GM12891 (cell line): ENCODE results near the gene EXOSC2.
A peak's percentile ranks its signal among the peaks of the same experiment; 100 is the strongest.

Experiments used
- DNase-seq: peaks from one replicate; pipeline ENCODE4 v3.0.0; 2011; ENCODE audit warnings: low spot score; ENCODE audit not compliant: insufficient read length
- FAIRE-seq: peaks from 2 replicates; lab custom pipeline; 2011; peaks lifted over from hg19 to GRCh38; lab: Jason Lieb, UNC
- PAX5 ChIP-seq: IDR thresholded peaks from 2 replicates; pipeline ENCODE4 v1.6.1; 2011; ENCODE audit warnings: low read length, moderate library complexity, mild to moderate bottlenecking; ENCODE audit not compliant: insufficient read depth, severe bottlenecking
- POLR2A ChIP-seq: IDR thresholded peaks from 2 replicates; pipeline ENCODE4 v1.6.1; 2011; ENCODE audit warnings: low read depth, low read length, control low read depth
- POLR2AphosphoS5 ChIP-seq: IDR thresholded peaks from 2 replicates; pipeline ENCODE4 v1.6.1; 2011; ENCODE audit warnings: low read depth, low read length, control low read depth
- POU2F2 ChIP-seq: IDR thresholded peaks from 2 replicates; pipeline ENCODE4 v1.6.1; 2011; ENCODE audit warnings: low read depth, mild to moderate bottlenecking, control low read depth, low read length, moderate library complexity
- SPI1 ChIP-seq: IDR thresholded peaks from 2 replicates; pipeline ENCODE4 v1.6.1; 2011; ENCODE audit warnings: low read depth, low read length, control low read depth
- TAF1 ChIP-seq: IDR thresholded peaks from 2 replicates; pipeline ENCODE4 v1.6.1; 2011; ENCODE audit warnings: low read depth, low read length, control low read depth

EXOSC2 gene

GRCh38 chr9:130692321-130692720 is 1.3 kb upstream of the EXOSC2 start:
- no peak for DNase-seq
- TF ChIP-seq TAF1 (no peak), POU2F2 (no peak), SPI1 (no peak), POLR2AphosphoS5 (no peak), PAX5 (no peak), POLR2A (no peak)
- no peak for FAIRE-seq

- no peak for TF ChIP-seq POLR2AphosphoS5
- TF ChIP-seq SPI1: no peak
- no peak for TF ChIP-seq TAF1
- TF ChIP-seq POU2F2: no peak
- FAIRE-seq (no peak), DNase-seq (no peak)
Measured at GRCh38 chr9:130693101-130693425, 517 bp upstream of the EXOSC2 start.

GRCh38 chr9:130694205-130694604 is 625 bp downstream of the EXOSC2 start:
- no peak for FAIRE-seq
- no peak for DNase-seq
- TF ChIP-seq POU2F2 (no peak), SPI1 (no peak), POLR2A (no peak), TAF1 (no peak), PAX5 (no peak), POLR2AphosphoS5 (no peak)

- TF ChIP-seq POLR2A (no peak), SPI1 (no peak), POU2F2 (no peak), POLR2AphosphoS5 (no peak), PAX5 (no peak), TAF1 (no peak)
- DNase-seq (no peak), FAIRE-seq (no peak)
Measured at GRCh38 chr9:130696139-130696650, 2.6 kb downstream of the EXOSC2 start.

- no peak for TF ChIP-seq SPI1
- no peak for TF ChIP-seq PAX5
- no peak for TF ChIP-seq POLR2A
- no peak for TF ChIP-seq POLR2AphosphoS5
- TF ChIP-seq TAF1: no peak
- TF ChIP-seq POU2F2: no peak
- no peak for DNase-seq
- no peak for FAIRE-seq
Measured at GRCh38 chr9:130696996-130697395, 3.4 kb downstream of the EXOSC2 start.

GRCh38 chr9:130698514-130698913 is 4.9 kb downstream of the EXOSC2 start:
- TF ChIP-seq SPI1: no peak
- TF ChIP-seq POLR2A: no peak
- no peak for TF ChIP-seq POLR2AphosphoS5
- TF ChIP-seq POU2F2: no peak
- TF ChIP-seq TAF1: no peak
- no peak for TF ChIP-seq PAX5
- FAIRE-seq (no peak), DNase-seq (no peak)

GRCh38 chr9:130699047-130699446 is 5.5 kb downstream of the EXOSC2 start:
- TF ChIP-seq SPI1 (peak; percentile 84), PAX5 (no peak)
- no peak for DNase-seq
- no peak for FAIRE-seq

GRCh38 chr9:130701059-130702022 is 7.8 kb downstream of the EXOSC2 start:
- TF ChIP-seq POU2F2: no peak
- peak; percentile 21; the same call in 1 of the 2 replicates for TF ChIP-seq SPI1
- TF ChIP-seq TAF1: no peak
- DNase-seq: no peak
- FAIRE-seq: peak; percentile 58

GRCh38 chr9:130703501-130703900 is 9.9 kb downstream of the EXOSC2 start:
- TF ChIP-seq POLR2A (no peak), SPI1 (no peak), POU2F2 (no peak), PAX5 (no peak), POLR2AphosphoS5 (no peak), TAF1 (no peak)
- DNase-seq: no peak
- FAIRE-seq: no peak
